IPS DF 4.7 (cell line): ENCODE measurements around the gene SEC16A.
"Not testable (repeated sequence)": the region's sequence is repeated elsewhere in the genome, so short reads cannot be mapped to it uniquely, and the experiment has no call there.

Source experiments
- DNase-seq: peaks from one replicate; pipeline ENCODE4 v3.0.0-alpha.2; 2013; ENCODE audit warnings: low spot score; ENCODE audit errors: extremely low read depth

Gene SEC16A

DNA sequence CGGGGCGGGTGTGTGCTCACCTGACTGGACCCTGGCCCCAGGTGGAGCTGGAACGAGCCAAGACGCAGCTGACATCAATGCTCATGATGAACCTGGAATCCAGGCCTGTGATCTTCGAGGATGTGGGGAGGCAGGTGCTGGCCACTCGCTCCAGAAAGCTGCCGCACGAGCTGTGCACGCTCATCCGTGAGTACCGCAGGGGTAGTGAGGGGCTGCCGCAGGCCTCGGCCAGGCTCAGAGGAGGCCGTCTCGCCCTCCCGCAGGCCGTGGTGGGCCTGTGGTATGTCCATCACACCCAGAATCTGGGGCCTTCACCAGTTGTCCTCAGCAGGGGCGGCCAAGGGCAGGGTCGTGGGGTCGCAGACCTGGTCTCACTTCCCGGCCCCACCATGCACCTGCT is 61.0 kb downstream of the SEC16A start:
- DNase-seq: no peak

DNA sequence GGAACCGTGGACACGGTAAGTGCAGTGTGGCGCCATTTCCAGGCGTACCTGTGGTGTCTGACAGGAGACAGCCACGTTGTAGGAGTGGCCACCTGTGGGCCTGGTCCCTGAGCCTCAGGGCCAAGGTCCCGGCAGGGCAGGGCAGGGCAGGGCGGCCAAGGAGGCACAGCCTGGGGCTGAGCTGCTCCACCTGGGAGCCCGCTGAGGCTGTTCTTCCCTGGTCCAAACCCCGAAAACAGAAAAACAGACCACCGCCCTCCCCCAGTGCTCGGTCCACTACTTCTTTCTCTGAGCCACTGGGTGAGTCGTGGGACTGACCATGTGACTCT is 63.8 kb downstream of the SEC16A start:
- DNase-seq: no peak

DNA sequence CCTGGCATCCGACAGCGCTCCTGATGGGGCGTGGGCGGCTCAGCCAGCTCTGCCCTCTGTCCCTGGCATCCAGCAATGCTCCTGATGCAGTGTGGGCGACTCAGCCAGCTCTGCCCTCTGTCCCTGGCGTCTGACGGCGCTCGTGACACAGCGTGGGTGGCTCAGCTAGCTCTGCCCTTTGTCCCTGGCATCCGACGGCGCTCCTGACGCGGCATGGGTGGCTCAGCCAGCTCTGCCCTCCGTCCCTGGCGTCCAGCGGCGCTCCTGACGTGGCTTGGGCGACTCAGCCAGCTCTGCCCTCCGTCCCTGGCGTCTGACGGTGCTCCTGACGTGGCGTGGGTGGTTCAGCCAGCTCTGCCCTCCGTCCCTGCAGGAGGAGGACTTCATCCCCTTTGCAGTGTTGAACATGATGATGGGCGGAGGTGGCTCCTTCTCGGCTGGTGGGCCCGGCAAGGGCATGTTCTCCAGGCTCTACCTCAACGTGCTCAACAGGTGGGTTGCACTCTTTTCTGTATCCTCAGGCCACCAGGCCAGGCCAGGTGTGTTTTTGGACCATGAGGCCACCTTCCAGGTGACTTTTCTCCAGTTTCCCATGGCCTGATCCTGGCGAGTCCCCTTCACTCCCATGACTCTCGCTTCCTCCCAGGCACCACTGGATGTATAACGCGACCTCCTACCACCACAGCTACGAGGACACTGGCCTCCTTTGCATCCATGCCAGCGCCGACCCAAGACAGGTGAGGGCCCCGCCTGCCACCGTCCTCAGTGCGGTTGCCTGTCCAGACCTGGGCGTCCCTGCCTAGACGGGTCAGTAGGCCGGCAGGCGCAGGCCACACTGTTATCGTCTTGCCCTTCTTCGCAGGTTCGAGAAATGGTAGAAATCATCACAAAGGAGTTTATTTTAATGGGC is 64.4 kb downstream of the SEC16A start:
- no peak for DNase-seq

DNA sequence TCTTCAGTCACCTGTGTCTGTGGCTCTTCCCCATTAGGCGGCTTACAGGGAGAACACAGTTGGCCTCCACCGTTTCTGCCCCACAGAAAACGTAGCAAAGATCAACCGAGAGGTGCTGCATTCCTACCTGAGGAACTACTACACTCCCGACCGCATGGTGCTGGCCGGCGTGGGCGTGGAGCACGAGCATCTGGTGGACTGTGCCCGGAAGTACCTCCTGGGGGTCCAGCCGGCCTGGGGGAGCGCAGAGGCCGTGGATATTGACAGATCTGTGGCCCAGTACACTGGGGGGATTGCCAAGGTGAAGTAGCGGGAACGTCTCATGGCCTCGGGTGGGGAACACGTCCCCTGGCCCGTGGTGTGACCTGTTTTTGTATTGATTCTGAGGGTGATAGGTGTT is 65.9 kb downstream of the SEC16A start:
- DNase-seq: no peak

DNA sequence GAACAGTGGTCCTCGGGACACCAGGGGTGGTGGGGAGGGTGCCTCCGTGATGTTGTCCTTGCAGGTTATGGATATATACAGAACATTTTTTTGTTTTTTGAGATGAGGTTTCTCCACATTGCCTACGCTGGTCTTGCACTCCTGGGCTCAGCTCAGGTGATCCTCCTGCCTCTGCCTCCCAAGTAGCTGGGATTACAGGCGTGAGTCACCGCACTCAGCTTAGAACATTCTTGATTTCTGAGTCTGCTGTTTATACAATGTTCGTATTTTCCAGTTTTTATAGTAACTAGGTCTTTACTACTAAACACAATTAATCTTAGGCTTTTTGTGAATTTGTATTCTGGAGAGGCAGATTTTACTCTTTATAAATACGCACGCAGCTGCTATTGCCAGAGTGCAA is 66.4 kb downstream of the SEC16A start:
- no peak for DNase-seq

DNA sequence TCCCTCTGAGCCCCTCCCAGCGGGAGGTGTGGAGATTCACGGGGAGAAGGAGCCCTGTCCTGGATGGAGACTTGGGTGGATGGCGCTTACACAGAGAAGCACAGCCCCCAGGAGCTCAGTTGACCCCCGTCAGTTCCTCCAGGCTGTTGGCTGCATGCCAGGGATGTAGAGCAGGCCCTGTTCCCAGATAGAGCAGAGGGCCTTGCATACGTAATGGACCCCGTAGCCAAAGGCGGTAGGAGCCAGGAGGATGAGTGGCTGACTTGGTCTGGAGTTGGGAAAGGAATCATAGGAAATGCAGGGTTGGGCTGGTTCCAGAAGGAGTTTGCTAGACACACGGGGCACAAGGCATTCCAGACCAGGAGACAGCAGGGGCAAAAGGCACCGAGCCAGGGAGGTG is 69.9 kb downstream of the SEC16A start:
- no peak for DNase-seq

DNA sequence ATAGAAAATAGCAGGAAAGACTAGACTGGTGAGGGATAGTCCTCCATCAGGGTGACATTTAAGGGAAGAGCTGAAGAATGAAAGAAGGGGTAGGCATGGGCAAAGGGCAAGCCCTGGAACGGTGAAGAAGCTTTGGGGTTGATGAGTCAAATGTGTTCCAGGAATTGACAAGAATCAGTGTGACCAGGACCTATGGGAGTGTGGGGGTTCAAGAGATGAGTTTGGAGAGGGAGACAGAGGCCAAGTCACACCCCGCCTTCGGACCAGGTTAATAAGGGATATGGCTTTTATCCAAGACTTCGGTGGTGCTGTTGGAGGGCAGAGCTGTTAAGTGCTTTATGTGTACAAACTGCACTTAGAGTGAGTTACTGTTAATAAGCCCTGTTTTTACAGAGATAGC is 71.5 kb downstream of the SEC16A start:
- DNase-seq: no peak

DNA sequence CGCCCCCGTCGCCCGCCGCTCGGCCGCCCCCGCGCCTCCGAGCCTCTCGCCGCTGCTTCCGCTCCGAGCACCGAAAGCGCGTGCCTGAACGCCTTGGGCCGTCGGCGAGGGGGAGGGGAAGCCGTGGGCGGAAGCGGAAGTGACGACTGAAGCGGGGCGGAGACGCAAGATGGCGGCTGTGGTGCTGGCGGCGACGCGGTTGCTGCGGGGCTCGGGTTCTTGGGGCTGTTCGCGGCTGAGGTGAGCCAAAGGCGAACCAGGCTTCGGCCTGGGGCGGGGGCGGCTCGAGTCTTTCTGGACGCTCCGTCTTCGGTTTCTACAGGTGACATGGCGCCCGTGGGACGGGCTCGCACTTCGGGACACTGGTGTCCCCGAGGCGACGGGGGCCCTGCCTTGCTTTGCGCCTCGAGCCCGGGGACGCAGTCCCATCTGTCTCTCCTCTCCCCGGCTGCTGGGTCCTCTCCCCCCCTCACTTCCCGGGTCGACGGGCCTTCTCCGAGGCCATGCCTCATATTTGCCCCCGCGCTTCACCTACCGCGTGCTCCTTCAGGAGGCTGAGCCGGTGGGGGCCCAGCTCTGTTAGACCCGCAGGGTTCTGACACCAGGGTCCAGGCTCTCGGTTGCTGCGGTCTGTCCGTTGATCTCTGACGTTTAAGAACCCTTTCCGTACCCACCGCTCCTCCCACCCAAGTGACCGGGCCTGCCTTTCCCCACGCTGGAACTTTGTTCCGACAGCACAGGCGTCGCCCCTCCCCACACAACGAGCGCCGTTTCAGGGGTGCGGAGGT is 72.1 kb downstream of the SEC16A start, which contains the start of the genes ENTR1 and PMPCA:
Gene ENTR1, minus strand, starts transcription at position 115 of the 788 bp plus-strand sequence. CDS start 217 bp downstream, outside the sequence.
Gene PMPCA, plus strand, starts transcription at position 159 of the 788 bp plus-strand sequence. Its CDS starts 11 bp downstream, at position 170.
- peak; percentile 49 for DNase-seq

DNA sequence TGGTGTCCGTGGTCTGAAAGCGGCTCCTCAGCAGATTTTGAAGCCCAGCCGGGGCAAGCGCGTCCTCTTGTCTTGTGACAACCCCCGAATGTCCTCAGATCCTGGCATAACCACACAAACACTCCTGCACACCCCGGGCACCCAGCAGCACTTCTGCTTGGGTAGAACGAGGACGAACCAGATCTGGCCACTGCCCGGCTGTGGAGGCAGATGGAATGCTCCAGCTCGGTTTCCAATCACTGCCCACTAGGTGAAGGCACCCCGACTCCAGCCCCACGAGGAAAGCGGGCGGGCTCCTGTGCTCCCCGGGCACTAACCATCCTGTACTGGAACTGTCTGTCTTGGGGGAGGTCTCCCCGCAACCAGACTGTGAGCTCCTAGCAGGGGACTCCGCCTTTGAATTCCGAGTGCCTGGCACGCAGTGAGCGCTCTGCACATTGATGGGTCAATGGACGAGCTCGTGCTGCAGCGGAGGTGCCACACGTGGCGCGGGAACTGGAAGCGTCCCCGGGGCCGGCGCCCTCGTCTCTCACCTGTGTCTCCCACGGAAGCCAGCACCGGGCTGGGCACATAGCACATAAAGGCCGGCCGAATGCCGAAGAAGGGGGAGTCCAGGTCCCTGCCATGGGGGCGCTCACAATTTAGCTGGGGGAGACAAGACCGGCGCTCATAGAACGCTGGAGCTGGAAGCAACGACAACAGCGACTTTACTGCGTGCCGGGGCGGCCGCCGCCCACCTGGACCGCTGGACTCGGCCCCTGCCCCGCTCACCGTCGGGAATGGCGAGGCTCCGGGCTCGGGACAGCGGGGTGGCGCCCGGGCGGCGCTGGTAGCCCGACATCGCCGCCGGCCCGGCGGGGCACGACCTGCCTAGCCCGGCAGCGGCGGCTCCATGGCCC is 73.0 kb downstream of the SEC16A start:
- DNase-seq: no peak

DNA sequence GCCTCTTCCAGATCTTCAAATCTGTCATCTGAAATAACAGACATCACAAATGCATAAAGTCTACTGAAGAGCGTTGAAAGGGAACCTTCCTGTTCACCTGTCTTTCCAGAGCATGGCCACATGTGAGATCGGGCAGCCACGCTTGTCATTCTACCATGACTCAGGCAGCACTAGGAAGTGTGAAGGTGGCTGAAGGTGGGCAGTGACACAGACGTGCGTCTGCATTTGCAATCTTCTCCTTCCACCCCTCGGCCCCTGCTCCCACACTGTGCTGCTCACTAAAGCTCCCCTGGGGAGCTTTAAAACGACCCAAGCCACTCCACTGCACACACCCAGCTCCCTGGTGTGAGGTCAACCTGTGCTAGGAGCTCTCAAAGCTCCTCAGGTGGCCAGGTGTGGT is 74.9 kb downstream of the SEC16A start:
- DNase-seq: no peak

DNA sequence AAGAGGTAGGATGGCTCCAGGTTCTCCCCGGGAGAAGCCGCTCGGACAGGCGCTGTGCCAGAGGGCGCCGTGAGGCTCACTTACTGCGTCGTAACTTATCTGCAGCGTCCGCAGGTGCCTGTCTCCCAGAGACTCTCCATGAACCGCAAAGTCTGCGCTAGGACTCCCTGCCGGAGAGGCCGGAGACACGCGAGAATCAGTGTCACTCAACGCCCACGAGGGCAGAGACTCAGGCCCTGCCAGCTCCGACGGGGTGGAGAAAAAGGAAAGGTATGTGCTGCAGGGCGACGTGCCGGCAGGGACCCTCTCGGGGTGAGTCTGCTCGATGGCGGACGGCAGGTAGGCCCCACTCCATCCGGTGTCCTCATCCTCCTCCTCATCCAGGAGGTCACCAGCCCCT is 75.8 kb downstream of the SEC16A start:
- DNase-seq: not testable (repeated sequence)

DNA sequence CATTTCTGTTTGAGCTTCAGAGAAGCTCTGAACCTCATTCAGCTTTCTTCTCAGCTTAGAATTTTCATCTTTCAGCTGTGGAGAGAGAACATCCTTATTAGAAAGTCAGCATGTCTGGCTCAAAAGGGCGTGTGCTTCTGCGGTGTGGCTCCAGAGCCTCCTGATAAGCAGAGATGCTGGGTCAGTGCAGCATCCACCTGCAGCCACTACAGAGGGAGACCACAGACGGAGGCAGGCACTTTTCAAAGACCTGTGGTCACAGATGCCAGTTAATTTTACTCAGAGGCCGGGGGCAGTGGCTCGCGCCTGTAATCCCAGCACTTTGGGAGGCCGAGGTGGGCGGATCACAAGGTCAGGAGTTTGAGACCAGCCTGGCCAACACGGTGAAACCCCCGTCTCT is 76.9 kb downstream of the SEC16A start:
- not testable (repeated sequence) for DNase-seq

DNA sequence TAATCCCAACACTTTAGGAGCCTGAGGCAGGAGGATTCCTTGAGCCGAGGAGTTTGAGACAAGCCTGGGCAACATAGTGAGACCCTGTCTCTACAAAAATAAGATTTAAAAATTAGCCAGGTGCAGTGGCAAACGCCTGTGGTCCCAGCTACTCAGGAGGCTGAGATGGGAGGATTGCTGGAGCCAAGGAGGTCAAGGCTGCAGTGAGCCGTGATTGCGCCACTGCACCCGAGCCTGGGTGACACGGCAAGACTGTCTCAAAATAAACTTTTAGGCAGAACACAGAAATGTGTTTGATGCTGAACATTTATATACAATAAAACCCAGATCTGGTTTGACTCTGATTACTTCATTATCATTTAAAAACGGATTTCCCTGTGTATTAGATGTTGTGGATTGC is 77.4 kb downstream of the SEC16A start:
- no peak for DNase-seq

DNA sequence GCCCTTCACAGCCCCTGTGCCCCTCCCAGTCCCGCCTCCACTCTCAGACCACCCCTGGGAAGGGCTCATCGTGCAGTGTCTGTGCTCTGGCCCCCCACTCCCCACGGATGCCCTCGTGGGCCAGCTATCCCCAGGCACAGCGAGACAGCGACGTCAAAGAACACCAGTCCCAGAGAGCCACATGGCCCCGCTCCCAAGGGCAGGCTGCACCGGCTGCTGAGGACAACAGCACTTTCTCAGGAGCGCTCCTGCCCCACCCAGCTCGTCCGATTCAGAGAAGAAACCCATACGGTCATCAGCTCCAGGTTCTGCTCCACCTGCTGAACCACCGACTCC is 78.1 kb downstream of the SEC16A start:
- DNase-seq: no peak

DNA sequence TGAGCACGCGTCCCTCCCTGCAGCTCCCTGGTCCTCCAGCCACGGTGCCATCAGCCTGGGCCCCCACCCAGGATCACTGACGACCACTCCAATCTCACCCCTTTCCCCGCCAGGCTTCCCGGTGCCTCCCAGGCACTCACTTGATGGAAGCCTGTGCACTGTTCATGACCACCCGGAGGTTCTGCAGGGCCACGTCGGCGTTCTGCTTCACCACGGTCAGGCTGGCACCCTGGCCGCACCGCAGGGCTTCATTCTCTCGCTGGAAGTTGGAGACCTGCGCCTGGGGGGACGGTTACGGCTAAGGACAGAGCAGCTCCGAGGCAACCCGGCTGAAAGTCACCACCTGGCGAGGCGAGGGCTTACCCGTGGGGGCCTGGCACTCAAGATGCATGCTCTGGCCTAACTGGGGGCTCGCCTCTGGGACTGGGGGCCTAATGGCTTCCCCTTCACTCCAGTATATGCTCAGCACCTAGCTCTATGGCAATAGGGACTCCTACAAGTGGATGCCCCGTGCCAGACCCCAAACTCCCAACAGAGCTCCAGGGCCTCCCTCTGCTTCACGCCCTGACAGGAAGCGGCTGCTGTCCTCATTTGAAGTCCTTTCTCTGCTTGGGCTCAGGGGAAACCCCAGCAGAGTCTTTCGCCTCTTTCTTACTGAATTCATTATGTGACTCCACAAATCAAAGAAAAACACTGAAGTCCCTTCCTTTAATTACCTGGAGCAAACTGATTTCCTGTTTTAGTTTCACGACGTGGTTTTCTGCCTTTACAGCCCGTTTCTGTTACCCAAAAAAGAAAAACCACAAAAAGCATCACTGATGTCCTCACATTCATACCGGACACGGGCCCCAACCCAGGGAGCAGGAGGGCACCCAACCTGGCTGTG is 78.7 kb downstream of the SEC16A start:
- DNase-seq: no peak

DNA sequence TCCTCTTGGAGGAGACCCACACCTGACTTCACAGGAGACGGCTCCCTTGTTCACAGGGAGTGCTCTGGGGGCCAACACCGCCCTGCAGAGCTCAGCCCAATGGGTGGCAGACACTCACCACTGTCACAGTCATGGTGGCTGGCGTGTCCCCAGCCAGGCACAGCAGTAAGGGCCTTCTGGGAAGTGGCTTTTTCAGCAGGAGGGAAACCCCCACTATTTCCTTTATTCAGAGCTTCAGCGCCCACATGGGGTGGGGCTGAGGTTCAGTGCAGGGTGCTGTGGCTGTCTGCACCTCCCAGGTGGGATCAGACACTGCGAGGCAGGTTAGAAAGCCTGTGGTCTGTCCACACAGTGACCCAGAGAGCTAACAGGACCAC is 79.3 kb downstream of the SEC16A start:
- no peak for DNase-seq

DNA sequence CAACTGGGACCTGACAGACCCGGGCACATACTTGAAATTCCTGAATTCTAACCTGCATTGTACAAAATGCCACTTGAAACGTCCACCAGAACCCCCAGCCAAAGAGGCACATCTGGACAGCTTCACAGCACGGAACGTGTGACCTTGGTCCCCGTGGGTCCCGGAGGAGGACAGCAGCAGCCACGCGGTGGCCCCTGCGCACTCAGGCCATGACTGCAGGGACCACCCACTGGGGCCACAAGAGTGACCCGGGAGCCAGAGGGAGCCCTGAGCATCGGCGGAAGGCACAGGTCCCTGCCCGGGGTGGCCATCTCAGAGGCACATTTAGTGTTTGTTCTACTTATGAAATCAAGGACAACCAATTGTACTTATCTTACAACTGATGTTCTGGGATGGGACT is 80.8 kb downstream of the SEC16A start:
- DNase-seq: no peak

DNA sequence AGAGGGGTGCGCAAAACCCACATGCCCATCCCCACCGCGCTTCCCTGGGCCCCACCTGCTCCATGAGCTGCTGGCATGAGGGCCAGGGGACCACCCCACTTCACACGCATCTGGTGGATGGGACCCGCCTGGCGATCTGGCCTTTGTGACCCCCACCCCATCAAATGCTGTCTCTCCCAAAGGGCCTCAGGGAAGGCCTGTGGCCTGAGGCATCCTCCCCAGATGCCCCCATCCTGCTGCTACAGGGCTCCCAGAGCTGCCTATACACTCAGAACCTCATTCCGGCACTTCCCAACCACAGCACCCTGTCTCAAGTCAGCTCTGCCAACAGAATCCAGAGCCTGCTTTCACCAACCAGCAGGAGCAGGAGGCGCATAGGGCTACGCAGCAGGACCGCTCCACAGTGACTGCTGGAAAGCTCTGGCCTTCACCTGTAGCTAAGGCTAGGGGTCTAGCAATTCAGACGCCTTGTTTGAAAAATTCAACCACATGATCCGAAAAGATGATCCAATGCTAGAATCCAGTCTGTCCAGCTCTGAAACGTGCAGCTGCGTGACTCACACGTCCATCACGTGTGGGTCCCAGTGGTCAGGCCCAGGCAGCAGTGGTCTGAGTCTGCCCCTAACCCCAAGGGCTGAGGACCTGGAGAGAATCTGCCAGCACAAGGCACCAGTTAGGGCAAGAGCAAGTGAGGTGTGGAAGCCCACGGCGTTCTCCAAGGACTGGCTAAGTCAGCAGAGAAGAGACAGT is 81.5 kb downstream of the SEC16A start:
- DNase-seq: no peak

DNA sequence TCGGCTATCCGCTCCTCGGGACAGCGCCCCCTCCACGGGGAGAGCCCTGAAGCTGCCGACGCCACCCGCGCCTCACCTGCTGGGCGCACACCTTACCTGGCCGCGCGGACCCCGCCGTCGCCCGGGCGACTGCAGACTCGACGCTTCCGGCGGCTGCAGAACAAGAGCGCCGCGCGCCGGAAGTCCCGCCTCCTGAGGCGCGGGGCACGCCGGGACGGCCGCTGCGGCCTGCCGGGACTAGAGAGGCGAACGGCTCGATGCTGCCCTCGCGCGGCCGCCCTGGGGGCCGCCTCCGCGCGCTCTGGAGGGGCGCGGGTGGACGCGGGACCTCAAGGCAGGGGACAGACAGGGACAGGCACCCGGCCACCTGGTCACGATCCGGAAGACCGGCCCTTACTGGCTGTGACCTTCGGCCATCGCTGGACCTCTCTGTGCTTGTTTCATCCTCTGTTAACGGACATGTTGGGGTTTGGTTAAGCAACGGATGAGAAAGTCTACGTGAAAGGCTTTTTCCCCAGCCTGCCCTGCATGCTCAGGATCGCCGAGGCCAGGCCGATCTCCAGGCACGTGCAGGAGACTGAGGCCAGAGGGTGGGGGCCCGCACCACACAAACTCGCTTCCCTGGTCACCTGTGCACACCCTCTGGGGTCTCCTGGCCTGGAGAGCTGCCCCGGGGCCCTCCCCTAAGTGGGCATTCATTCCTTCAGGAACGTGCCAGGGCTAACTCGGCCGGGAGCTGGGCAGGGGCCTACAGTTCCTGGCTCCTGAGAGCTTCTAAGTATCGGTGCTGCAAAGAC is 82.6 kb downstream of the SEC16A start, which contains the start of gene SNAPC4:
Gene SNAPC4, minus strand, starts transcription at position 133 of the 797 bp plus-strand sequence. CDS start 1,742 bp downstream, outside the sequence.
- DNase-seq: peak; percentile 46
